SH-SY5Y (cell line): ENCODE results near the gene SFTPD.

ENCODE experiments used
- GATA2 ChIP-seq: IDR thresholded peaks from 2 replicates; pipeline ENCODE4 v1.6.1; 2011; ENCODE audit warnings: mild to moderate bottlenecking, low read depth, low read length
- GATA3 ChIP-seq: IDR thresholded peaks from 2 replicates; pipeline ENCODE4 v1.6.1; 2011; ENCODE audit warnings: low read depth, mild to moderate bottlenecking, low read length, moderate library complexity

SFTPD gene

GRCh38 chr10:79979310-79979975 is 30.5 kb upstream of the SFTPD start:
- TF ChIP-seq GATA3 (no peak), GATA2 (no peak)

GRCh38 chr10:79976999-79977398 is 28.1 kb upstream of the SFTPD start:
- TF ChIP-seq GATA2 (no peak), GATA3 (no peak)

DNA sequence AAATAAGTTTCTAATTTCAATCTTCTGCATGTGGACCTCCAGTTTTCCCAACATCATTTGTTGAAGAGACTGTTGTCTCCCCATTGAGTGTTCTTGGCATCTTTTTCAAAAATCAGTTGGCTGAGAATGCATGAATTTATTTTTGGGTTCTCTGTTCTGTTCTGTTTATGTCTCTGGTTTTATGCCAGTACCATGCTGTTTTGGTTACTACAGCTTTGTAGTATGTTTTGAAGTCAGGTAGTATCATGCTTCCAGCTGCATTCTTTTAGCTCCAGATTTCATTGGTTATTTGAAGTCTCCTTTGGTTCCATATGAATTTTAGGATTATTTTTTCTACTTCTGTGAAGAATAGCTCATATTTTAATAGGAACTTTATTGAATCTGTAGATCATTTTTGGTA is 21.2 kb upstream of the SFTPD start:
- TF ChIP-seq GATA3 (no peak), GATA2 (no peak)

DNA sequence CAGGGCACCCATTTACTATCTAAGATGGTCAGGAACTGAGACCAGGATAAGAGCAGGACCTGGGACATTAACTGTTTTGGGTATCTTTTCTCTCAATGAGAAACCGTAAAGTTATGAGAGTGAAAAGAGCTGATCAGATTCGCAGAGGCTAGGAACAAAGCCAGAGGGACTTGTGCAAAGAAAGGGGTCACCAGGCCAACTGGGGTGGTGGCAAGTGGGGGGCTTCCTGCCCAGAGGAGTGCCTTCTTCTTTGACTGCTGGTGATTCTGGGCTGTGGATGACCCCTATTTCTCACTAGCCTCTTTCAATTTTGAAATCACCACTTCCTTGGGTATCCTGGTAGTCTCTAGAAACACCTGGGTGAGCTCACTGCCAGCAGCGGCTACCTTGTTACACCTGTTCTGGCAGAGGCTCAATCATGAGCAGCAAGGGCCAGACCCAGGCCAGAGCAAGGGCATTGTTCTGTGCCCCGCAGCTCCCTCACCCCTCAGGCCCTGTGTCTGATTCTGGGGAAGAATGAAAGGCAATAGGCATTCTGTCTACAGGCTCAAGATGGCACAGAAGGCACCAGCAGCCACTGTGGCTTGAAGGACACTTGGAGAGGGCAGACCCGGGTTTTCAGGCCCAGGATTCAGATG is 999 bp downstream of the SFTPD start:
- TF ChIP-seq GATA2 (no peak), GATA3 (no peak)

DNA sequence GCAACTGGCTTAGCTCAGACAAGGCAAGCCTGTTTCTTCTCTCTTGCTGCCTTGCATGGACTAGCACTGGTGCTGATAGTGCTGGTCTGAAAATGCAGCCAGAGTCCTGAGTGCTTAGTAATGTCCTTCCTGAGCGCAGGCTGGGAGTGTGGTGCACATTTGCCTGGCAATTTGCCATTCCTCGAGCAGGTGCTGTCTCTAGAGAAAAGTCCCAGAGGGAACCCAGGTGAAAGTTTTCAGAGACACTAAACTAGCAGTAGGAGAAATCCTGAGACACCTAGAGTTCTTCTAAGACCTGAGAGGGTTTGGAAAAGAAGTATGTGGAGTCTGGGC is 1.9 kb downstream of the SFTPD start:
- TF ChIP-seq GATA2, result no peak
- no peak for TF ChIP-seq GATA3

DNA sequence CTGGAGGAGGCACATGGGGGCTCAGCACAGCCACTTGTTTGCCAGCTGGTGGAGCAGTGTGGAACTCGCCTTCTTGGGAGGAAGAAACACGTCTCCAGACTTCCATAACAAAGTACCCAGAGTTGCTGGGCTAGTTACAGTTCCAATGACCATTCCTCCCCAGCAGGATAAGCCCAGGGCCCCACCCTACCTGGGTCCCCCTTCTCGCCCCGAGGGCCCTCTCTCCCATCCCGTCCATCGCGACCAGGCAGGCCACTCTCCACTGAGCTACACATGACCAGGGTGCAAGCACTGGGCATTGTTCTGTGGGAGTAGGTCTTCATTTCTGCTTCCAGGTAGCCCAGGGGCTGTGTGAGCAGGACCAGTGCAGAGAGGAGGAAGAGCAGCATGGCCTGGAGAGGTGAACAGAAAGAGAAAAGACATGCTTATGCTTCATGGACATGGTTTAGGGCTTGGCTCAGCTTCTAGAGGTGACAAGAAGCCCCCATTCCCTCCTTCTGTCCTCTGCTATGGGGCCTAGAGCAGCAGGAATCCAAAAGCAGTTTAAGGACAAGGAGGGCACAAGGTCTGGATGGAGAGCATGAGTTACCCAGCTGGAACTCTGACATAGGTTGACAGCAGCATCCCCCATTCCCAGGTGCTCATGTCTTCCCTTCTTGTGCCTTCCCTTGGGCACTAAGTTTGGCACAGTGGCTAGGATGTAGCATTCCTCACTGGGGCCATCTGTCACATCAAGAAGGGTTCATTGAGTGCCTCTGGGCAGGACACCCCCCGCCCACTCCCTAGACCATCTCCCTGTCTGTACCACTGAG is 2.4 kb downstream of the SFTPD start:
- TF ChIP-seq GATA3, result no peak
- no peak for TF ChIP-seq GATA2

- TF ChIP-seq GATA2, result no peak
These were observed 4.2 kb downstream of the SFTPD start for GRCh38 chr10:79944428-79945395.

GRCh38 chr10:79943871-79944270 is 5.0 kb downstream of the SFTPD start:
- no peak for TF ChIP-seq GATA3
- no peak for TF ChIP-seq GATA2

GRCh38 chr10:79942261-79943185 is 6.4 kb downstream of the SFTPD start:
- TF ChIP-seq GATA3 (no peak), GATA2 (no peak)

DNA sequence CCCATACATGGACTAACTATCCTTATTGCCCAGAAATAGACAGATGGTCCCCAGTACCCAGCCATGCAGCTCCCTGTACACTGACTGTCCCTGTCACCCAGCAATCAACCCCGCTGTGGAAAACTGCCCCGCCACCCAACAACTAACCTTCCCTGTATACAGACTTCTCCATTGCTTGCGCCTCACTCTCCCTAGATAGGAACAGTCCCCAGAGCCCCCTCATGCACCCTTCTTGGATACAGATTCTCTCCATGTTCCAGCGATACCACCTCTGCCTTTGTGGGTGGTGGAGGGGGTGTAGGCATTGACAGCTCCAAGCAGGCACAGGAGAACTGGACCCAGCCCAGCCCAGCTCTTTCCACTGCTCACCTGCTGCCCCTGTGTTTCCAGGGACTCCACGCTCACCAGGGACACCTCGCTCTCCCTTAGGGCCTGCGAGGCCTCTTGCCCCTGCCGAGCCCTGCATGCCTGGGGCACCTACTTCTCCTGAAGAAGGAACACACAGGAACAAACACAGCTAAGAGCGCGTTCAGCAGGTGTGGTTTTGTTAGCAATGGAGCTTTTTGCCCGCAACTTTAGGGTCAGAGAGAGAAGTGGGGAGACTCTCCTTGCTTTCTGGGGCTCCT is 7.2 kb downstream of the SFTPD start:
- TF ChIP-seq GATA3, result no peak
- TF ChIP-seq GATA2, result no peak

- TF ChIP-seq GATA3 (no peak), GATA2 (no peak)
These were observed 7.8 kb downstream of the SFTPD start for GRCh38 chr10:79941146-79941545.

GRCh38 chr10:79940431-79940830 is 8.5 kb downstream of the SFTPD start:
- TF ChIP-seq GATA3, result no peak
- no peak for TF ChIP-seq GATA2
